Peyer's patch (tissue), 4 donors: ENCODE data around the gene COL13A1.

Experiments used
- POLR2A ChIP-seq, 2 donors: fragments of 450-650 bp; IDR thresholded peaks; one replicate each; pipeline ENCODE4 v1.5.1; 2017; ENCODE audit warnings: antibody characterized with exemption in 2 of 2, mild to moderate bottlenecking in 2 of 2, moderate library complexity in 2 of 2
- TF ChIP-seq, protein P1 (sequence below), 6 experiments: fragments of 450-650 bp in 4 of 6; fragments of 200-600 bp in 2 of 6; sonication (generic) in 1 of 6; IDR thresholded peaks; one replicate each; pipeline ENCODE4 v1.5.1; 2017 to 2019; ENCODE audit warnings: antibody characterized with exemption in 6 of 6, mild to moderate bottlenecking in 3 of 6, moderate library complexity in 1 of 6

- TF ChIP-seq, protein P1, sequence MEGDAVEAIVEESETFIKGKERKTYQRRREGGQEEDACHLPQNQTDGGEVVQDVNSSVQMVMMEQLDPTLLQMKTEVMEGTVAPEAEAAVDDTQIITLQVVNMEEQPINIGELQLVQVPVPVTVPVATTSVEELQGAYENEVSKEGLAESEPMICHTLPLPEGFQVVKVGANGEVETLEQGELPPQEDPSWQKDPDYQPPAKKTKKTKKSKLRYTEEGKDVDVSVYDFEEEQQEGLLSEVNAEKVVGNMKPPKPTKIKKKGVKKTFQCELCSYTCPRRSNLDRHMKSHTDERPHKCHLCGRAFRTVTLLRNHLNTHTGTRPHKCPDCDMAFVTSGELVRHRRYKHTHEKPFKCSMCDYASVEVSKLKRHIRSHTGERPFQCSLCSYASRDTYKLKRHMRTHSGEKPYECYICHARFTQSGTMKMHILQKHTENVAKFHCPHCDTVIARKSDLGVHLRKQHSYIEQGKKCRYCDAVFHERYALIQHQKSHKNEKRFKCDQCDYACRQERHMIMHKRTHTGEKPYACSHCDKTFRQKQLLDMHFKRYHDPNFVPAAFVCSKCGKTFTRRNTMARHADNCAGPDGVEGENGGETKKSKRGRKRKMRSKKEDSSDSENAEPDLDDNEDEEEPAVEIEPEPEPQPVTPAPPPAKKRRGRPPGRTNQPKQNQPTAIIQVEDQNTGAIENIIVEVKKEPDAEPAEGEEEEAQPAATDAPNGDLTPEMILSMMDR (IDR thresholded peaks at IDR 0.05): no peak
- TF ChIP-seq POLR2A (IDR thresholded peaks at IDR 0.05): no peak
These were observed 1.0 kb upstream of the COL13A1 start for GRCh38 chr10:69800665-69801064.
